ENCODE data around the gene TTC7B.

DNA sequence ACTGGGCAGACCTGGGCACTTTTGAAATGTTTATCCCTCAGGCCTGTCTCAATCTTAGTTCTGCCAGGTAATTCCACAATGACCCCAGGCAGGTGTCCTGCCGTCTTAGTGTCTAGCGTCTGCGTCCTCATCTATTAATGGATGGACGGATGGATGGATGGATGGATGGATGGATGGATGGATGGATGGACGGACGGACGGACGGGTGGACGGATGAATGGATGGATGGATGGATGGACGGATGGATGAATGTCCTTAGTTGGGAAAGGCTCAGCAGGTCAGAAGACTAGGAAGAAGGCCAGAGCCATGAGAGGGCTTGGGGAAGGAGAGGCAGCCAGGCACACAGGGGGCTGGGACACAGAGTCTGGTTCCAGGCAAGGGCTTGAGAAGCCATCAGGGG lies 278.1 kb downstream of the TTC7B start:
- TF ChIP-seq, protein P1, sequence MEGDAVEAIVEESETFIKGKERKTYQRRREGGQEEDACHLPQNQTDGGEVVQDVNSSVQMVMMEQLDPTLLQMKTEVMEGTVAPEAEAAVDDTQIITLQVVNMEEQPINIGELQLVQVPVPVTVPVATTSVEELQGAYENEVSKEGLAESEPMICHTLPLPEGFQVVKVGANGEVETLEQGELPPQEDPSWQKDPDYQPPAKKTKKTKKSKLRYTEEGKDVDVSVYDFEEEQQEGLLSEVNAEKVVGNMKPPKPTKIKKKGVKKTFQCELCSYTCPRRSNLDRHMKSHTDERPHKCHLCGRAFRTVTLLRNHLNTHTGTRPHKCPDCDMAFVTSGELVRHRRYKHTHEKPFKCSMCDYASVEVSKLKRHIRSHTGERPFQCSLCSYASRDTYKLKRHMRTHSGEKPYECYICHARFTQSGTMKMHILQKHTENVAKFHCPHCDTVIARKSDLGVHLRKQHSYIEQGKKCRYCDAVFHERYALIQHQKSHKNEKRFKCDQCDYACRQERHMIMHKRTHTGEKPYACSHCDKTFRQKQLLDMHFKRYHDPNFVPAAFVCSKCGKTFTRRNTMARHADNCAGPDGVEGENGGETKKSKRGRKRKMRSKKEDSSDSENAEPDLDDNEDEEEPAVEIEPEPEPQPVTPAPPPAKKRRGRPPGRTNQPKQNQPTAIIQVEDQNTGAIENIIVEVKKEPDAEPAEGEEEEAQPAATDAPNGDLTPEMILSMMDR (IDR thresholded peaks at IDR 0.05): no peak
- TF ChIP-seq POLR2A (IDR thresholded peaks at IDR 0.05): no peak

Data from Peyer's patch (tissue), 4 donors.